Neutrophil (primary cell): ENCODE measurements around the gene ATP8B3.

Experiments used
- H3K27ac ChIP-seq: fragments of 200-600 bp; sonication (generic); 2 replicates; pipeline ENCODE4 v1.5.1; 2016; ENCODE audit warnings: mild to moderate bottlenecking, moderate library complexity
- H3K27me3 ChIP-seq: fragments of 200-600 bp; sonication (generic); 2 replicates; pipeline ENCODE4 v1.6.0; 2016; ENCODE audit warnings: mild to moderate bottlenecking
- H3K36me3 ChIP-seq: fragments of 200-600 bp; sonication (generic); 2 replicates; pipeline ENCODE4 v1.5.1; 2017
- H3K4me1 ChIP-seq, 2 experiments: fragments of 200-600 bp in 1 of 2; sonication (generic) in 1 of 2; 1 replicate in 1 of 2; 2 replicates in 1 of 2; pipeline versions ENCODE4 v1.5.1 to v1.6.1; 2013 to 2016; ENCODE audit warnings: low read depth in 1 of 2, low read length in 1 of 2, mild to moderate bottlenecking in 1 of 2, moderate library complexity in 1 of 2; ENCODE audit not compliant: control insufficient read depth in 1 of 2, insufficient read depth in 1 of 2
- H3K4me3 ChIP-seq, 2 experiments: fragments of 200-600 bp in 1 of 2; sonication (generic) in 1 of 2; 1 replicate in 1 of 2; 2 replicates in 1 of 2; pipeline ENCODE4 v1.5.1; 2013 to 2016; ENCODE audit warnings: low read depth in 1 of 2, low read length in 1 of 2, mild to moderate bottlenecking in 1 of 2, moderate library complexity in 1 of 2
- H3K9me3 ChIP-seq: fragments of 200-600 bp; sonication (generic); 2 replicates; pipeline ENCODE4 v1.5.1; 2016
- TF ChIP-seq, protein P1 (sequence below): fragments of 200-600 bp; sonication (generic); IDR thresholded peaks from 2 replicates; pipeline ENCODE4 v1.5.1; 2016; ENCODE audit warnings: antibody characterized with exemption

ATP8B3 gene

DNA sequence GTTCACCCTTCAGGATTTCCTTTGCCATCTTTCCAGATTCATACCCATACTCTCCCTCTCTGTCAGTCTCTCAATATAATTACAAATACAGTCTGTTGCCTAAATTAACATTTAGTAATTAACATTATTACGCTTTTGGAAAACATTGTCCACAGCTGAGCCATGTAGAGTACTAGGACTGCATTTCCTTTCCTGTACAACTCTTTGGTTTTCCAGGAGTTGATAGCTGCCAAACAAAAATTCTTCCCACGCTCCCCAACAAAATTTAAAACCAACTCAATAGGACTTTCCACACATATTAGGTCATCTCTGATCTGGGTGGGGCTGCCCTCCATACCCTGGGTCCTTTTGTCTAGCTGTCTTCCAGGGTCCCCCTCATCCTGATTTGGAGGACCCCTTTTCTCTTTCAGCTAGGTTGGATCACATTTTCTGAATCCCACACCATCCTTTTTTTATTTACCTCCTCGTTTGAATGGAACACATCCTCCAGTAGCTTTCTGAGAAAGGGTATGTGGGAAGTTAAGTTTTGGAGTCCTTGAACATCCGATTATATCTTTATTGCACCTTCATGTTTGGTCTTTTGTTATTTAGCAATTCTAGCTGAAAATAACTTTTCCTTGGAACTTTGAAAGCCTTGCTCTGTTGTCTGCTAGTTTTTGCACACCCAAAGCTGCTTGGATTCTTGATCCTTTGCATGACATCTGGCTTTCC, 41.1 kb downstream of the ATP8B3 start:
- peaks cover 98% of the 10 kb centered on the region for H3K27me3 ChIP-seq
- H3K4me1 ChIP-seq: no peaks in the 10 kb centered on the region
- TF ChIP-seq, protein P1, sequence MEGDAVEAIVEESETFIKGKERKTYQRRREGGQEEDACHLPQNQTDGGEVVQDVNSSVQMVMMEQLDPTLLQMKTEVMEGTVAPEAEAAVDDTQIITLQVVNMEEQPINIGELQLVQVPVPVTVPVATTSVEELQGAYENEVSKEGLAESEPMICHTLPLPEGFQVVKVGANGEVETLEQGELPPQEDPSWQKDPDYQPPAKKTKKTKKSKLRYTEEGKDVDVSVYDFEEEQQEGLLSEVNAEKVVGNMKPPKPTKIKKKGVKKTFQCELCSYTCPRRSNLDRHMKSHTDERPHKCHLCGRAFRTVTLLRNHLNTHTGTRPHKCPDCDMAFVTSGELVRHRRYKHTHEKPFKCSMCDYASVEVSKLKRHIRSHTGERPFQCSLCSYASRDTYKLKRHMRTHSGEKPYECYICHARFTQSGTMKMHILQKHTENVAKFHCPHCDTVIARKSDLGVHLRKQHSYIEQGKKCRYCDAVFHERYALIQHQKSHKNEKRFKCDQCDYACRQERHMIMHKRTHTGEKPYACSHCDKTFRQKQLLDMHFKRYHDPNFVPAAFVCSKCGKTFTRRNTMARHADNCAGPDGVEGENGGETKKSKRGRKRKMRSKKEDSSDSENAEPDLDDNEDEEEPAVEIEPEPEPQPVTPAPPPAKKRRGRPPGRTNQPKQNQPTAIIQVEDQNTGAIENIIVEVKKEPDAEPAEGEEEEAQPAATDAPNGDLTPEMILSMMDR: no peak
- H3K9me3 ChIP-seq: peaks cover 6% of the 10 kb centered on the region
- no peak overlapping the region for H3K4me3 ChIP-seq
- H3K36me3 ChIP-seq: no peaks in the 10 kb centered on the region
- no peak overlapping the region for H3K27ac ChIP-seq

GRCh38 chr19:1769645-1769985, 42.5 kb downstream of the ATP8B3 start:
- TF ChIP-seq, protein P1: no peak
- H3K9me3 ChIP-seq: no peaks in the 10 kb centered on the region
- peaks cover 98% of the 10 kb centered on the region for H3K27me3 ChIP-seq

DNA sequence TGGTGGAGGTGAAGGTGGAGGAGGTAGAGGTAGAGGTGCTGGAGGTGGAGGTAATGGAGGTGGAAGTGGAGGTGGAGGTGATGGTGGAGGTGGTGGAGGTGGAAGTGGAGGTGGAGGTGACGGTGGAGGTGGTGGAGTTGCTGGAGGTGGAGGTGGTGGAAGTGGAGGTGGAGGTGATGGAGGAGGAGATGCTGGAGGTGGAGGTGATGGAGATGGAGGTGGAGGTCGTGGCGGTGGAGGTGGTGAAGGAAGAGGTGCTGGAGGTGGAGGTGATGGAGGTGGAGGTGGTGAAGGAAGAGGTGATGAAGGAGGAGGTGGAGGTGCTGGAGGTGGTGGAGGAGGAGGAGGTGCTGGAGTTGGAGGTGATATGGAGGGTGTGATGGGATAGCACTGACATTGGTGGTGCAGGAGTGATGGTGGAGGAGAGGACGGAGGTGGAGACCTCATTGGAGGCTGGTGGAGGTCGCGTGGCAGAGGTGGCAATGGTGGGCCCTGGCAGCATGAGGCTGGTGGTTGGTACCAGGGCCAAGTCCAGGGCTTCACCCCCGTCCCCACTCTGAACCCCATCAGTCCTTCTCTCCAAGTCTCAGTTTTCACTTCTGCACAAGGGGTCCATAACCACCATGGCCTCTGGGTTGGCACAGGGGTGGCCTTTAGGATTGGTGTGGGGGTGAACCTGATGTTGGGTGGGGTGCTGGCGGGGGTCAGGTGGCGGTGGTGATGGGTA, 43.0 kb downstream of the ATP8B3 start:
- Histone ChIP-seq H3K9me3 (no peaks in the 10 kb centered on the region), H3K4me1 (no peaks in the 10 kb centered on the region), H3K27me3 (peaks cover 98% of the 10 kb centered on the region)

More at GRCh38 chr19:1769645-1769985, 42.5 kb downstream of the ATP8B3 start:
- Histone ChIP-seq H3K27ac (no peak overlapping the region), H3K36me3 (no peaks in the 10 kb centered on the region), H3K4me1 (no peaks in the 10 kb centered on the region), H3K4me3 (no peak overlapping the region)

DNA sequence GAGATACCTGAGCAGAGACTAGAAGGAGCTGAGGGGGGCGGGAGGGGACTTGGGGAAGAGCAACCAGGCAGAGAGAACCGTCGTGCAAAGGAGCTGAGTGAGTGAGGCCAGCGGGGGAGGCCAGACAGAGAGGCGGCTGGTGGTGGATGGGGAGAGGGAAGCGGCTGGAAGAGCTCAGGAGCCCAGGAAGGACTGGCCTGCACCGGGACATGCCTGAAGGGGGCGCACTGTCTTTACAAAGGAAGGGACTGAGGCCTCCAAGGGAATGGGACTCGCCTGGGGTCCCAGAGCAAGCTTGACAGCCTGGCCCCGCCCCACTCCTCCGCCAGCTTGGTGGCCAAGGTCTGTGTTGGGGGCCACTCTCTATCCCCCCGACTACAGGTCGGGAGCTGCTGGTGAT, 43.8 kb downstream of the ATP8B3 start:
- Histone ChIP-seq H3K27ac (no peak overlapping the region), H3K4me3 (no peak overlapping the region), H3K4me1 (no peaks in the 10 kb centered on the region), H3K9me3 (no peaks in the 10 kb centered on the region), H3K27me3 (peaks cover 98% of the 10 kb centered on the region), H3K36me3 (no peaks in the 10 kb centered on the region)
- TF ChIP-seq, protein P1: no peak

More for the DNA sequence above, 43.0 kb downstream of the ATP8B3 start:
- Histone ChIP-seq H3K4me3 (no peak overlapping the region), H3K27ac (no peak overlapping the region), H3K36me3 (no peaks in the 10 kb centered on the region)
- TF ChIP-seq, protein P1: no peak

GRCh38 chr19:1767464-1767933, 44.6 kb downstream of the ATP8B3 start:
- Histone ChIP-seq H3K36me3 (no peaks in the 10 kb centered on the region), H3K4me3 (no peak overlapping the region), H3K4me1 (no peaks in the 10 kb centered on the region), H3K27ac (no peak overlapping the region), H3K27me3 (peaks cover 100% of the 10 kb centered on the region), H3K9me3 (no peaks in the 10 kb centered on the region)
- TF ChIP-seq, protein P1: peak; percentile 91
